Measurements from ENCODE around the gene ZNF772. TPM values are rescaled to one million over a fixed set of nuclear protein-coding genes. Genes with fewer than 3 reads are reported as not detected.
A peak's percentile ranks its signal among the peaks of the same experiment; 100 is the strongest.

ZNF772 gene
- total RNA-seq, 1 donor from 2014 or later, result 18.3 TPM

DNA sequence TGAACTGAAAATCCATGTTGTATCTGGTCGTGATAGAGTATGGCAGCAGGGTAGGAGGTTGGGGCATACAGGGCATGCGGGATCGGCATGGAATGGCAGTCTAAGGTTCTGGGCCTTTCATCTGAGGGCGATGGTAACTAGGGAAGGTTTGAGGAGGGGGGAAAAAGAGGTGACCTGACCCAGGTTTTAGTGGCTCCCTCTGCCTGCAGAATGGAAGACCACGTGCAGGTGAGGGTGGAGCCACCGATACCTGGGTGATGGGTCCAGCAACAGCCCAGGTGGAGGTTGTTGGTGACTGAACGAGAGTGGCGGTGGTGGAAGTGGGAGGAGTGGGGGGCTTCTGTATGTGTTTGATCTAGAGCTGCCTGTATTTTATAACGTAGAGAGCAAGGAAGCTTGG is 38.4 kb downstream of the ZNF772 start:
- no peak for ATAC-seq
- intact Hi-C loops (cut with DNase I), result no loop called here

DNA sequence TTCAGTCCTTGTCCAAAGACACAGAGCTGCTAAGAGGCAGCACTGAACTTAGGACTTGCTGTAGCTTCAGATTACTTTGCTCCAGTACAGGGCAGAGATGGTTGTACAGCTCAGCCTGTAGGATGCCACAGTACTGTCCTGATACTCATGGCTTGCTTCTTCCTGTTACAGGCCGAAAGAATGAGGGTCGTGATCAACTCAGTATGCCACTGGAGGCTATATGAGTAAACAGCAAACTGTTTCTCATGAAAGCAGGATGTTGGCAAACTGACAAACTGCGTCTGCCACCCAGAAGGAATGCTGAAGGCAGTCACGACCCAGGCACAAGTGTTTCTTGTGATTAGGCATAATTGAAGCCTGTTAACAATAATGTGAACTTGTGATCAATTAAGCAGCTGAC is 39.4 kb downstream of the ZNF772 start:
- no peak for DNase-seq (ENCODE audit: missing footprints)
- intact Hi-C loops (cut with DNase I), result no loop called here
- no peak for ATAC-seq

More for the DNA sequence above, 38.4 kb downstream of the ZNF772 start:
- DNase-seq (ENCODE audit: missing footprints), result no peak

GRCh38 chr19:57436417-57436816 is 40.9 kb downstream of the ZNF772 start:
- ATAC-seq, result no peak

DNA sequence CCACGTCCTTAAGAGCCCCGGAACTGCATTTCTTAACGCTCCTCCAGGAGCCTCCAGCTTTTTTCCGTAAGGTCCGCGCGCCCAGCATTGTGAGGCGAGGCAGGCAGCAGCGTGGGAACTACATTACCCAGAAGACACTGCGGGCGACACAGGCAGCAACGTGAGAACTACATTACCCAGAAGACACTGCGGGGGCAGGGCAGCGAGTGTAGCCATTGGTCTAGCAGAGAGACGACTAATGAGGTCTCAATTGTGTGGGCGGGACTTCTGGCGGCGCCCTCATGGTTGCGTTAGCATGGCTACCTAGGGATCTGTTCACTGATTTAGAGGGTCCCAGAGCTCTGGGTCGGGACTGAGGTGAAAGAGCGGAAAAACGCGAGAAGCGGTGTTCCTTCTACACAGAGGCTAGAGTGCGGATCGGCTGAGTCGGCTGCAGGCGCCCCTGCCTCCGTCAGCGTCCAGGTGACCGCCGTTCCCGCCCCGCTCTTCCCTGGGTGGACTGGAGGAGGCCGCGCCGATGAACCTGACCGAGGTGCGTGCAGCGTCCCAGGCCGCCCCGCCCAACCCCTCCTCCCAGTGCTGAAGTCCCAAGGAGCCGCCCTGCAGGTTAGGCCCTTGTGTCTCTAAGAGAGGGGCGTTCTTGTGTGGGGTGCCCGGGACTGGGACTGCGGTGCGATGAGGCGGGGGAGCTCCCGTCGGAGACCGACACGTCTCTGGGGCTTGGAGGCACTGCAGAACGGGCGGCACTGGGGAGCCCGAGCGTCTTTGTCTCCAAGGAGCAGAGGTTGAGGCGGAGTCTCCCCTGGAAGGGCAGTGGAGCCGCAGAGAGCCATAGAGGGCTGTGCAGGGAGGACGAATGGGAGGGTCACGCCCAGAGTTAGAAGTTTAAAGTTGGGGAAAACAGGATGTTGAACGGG is 42.0 kb downstream of the ZNF772 start, which contains the start of gene ZNF749:
ZNF749 (plus strand) TSS at position 264 of the 917 bp plus-strand sequence; CDS start at position 518, 254 bp downstream.
- ATAC-seq, result peak; percentile 100
- intact Hi-C loops (cut with DNase I), result no loop called here
- DNase-seq (ENCODE audit: missing footprints), result peak; percentile 98

More at GRCh38 chr19:57436417-57436816, 40.9 kb downstream of the ZNF772 start:
- DNase-seq (ENCODE audit: missing footprints), result no peak
- intact Hi-C loops (cut with DNase I), result no loop called here

GRCh38 chr19:57434386-57435061 is 42.8 kb downstream of the ZNF772 start:
- intact Hi-C loops (cut with DNase I), result no loop called here
- DNase-seq (ENCODE audit: missing footprints) (no peak), ATAC-seq (no peak)

GRCh38 chr19:57421037-57421436 is 56.3 kb downstream of the ZNF772 start:
- intact Hi-C loops (cut with DNase I), result no loop called here
- ATAC-seq (no peak), DNase-seq (ENCODE audit: missing footprints) (no peak)

DNA sequence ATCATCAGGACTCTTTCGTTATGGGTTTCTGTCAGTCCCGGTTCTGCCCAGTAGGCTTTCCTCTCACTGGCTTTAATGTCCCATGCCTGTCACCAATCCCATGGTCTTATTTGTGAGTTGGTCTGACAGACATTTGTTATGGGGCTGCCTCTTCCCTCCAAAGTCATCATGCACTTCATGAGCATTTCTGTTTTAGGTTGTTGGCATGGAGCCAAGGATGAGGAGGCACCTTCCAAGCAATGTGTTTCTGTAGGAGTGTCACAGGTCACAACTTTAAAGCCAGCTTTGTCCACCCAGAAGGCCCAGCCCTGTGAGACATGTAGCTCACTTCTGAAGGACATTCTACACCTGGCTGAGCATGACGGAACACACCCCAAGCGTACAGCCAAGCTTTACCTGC is 57.9 kb downstream of the ZNF772 start:
- DNase-seq (ENCODE audit: missing footprints) (no peak), ATAC-seq (no peak)
- intact Hi-C loops (cut with DNase I), result no loop called here

Other genes starting within 250 kb of the ZNF772 start
- gene AURKC, start 246.5 kb downstream of the ZNF772 start, total RNA-seq, result 1.2 TPM
- 9.7 TPM for gene ZNF805, start 236.9 kb downstream of the ZNF772 start, total RNA-seq
- gene ZNF460, start 197.1 kb downstream of the ZNF772 start, total RNA-seq, result 27.3 TPM
- 5.3 TPM for gene ZNF543, start 157.1 kb downstream of the ZNF772 start, total RNA-seq
- 7.8 TPM for gene ZNF304, start 126.3 kb downstream of the ZNF772 start, total RNA-seq
- gene TRAPPC2B, start 114.0 kb downstream of the ZNF772 start, total RNA-seq, result 9.7 TPM
- gene ZNF547, start 114.0 kb downstream of the ZNF772 start, total RNA-seq, result 2.4 TPM
- 14.7 TPM for gene ZNF548, start 87.7 kb downstream of the ZNF772 start, total RNA-seq
- 9.4 TPM for gene ZNF17, start 66.4 kb downstream of the ZNF772 start, total RNA-seq
- 3.2 TPM for gene ZNF749, start 42.2 kb downstream of the ZNF772 start, total RNA-seq
- gene VN1R1, start 20.4 kb downstream of the ZNF772 start, total RNA-seq, result 3.3 TPM
- gene ZNF419, start 10.2 kb upstream of the ZNF772 start, total RNA-seq, result 6.8 TPM
- 5.0 TPM for gene ZNF773, start 22.4 kb upstream of the ZNF772 start, total RNA-seq
- gene ZNF549, start 49.8 kb upstream of the ZNF772 start, total RNA-seq, result 3.6 TPM
- gene ZNF550, start 82.3 kb upstream of the ZNF772 start, total RNA-seq, result 9.5 TPM
- 4.3 TPM for gene ZNF416, start 101.3 kb upstream of the ZNF772 start, total RNA-seq
- 3.3 TPM for gene ZIK1, start 106.6 kb upstream of the ZNF772 start, total RNA-seq
- 3.8 TPM for gene ZNF530, start 122.3 kb upstream of the ZNF772 start, total RNA-seq
- 14.9 TPM for gene ZNF134, start 136.7 kb upstream of the ZNF772 start, total RNA-seq
- 10.1 TPM for gene ZNF211, start 155.6 kb upstream of the ZNF772 start, total RNA-seq
- not detected for gene ZSCAN4, start 191.4 kb upstream of the ZNF772 start, total RNA-seq
- 4.0 TPM for gene ZNF551, start 204.4 kb upstream of the ZNF772 start, total RNA-seq
- gene ZNF154, start 231.6 kb upstream of the ZNF772 start, total RNA-seq, result 3.3 TPM